ENCODE measurements around the gene UBALD2.
"Not testable (repeated sequence)": the region's sequence is repeated elsewhere in the genome, so short reads cannot be mapped to it uniquely, and the experiment has no call there.

The UBALD2 gene

DNA sequence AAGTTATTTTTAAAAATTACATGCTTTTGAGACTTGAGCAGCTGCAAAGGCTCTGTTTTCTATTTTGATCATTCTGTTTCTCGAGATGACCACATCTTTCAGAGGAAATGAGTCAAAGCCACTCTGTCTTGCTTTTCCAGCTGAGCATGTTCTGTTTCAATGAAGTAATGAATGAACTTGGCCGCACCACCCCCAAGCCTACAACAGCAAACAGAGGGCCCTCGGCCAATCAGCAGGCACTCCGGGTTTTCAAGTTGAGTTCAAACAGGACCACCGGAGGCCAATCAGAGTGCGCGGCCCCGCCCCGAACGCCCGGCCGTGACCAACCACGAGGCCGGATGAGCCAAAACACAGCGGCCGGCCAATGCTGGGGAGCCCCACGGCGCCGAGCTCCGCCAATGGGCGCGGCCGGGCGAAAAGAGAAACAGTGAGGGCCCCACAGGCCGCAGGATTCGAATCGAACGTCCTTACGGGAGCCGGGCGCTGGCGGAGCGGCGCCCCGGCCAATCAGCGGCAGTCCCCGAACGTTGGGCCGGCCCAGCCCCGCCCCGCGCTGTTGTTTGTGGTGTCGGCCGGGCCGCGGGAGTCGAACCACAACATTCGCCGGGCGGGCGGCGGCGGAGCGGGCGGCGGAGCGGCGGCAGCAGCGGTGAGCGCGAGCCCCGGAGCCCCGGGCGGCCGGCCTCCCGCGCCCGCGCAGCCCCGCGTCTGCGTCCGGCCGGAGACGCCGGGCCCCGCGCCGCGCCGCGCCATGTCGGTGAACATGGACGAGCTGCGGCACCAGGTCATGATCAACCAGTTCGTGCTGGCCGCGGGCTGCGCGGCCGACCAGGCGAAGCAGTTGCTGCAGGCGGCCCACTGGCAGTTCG lies at the start of gene UBALD2:
TSS of gene UBALD2 (plus strand) at position 594 of the 869 bp plus-strand sequence. CDS start at position 752, 158 bp downstream.
- DNase-seq: peak; percentile 97

DNA sequence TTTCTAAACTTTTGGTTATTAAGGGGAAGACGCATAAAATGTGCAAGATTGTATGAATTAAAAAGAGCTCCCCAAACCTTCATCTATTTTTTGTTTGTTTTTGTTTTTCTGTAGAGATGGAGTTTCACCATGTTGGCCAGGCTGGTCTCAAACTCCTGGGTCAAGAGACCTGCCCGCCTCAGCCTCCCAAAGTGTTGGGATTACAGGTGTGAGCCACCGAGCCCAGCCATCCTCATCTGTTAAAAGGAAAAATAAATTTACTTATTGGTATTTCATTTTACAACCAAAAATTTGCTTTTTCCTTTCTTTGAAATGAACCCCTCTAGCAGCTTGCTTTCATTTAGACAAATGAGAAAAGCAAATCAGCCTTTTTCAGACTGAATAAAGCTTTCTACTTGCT lies 48.1 kb upstream of the UBALD2 start:
- DNase-seq: no peak

DNA sequence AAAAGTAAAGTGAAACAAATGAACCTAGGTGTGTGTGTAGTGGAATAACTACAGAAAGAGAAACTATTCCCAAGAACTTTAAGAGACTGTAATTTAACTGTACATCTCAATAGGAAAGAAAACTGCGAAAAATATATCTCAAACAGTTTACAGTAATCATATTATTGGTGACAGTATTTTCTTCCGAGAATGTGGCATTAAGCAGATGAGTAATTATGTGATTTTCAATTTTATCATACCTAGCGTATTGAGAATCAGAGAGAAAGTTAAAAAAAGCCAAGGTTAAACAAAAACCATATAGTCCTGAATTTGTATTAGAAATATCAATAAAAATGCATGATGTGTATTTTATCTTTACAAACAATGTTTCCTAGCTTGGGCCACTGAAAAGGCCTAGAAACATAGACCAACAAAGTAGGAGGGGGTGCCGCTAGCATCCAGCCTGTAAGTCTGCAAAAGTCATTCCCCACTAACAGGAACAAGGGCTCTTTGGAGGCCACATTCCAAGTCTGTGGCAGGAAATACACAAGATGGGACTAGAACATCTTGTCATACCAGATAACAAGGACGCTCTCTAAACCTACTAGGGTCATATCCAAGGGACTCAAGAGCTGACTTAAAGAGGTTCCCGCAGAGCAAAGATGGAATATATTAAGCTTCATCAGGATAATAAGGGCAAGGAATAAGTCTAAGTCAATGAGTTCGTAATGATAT lies 45.3 kb upstream of the UBALD2 start:
- DNase-seq: no peak

DNA sequence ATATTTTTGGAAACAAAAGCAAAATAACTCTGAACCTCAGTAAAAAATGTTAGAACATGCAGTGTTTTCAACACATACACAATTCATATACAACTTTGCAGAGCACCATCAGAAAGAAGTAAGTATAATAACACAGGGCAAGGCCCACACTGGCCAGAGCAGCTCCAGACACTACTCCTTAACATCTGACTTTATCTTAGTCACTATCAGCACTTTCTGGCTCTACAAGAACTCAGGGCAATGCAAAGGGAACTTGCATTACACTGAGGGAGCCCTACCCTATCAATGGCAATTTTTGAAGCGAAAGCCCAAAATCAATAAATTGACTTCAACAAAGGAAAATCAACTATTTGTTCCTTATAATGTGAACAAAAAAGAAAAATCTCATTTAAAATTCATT lies 41.3 kb upstream of the UBALD2 start:
- DNase-seq: no peak

GRCh38 chr17:76225373-76226086 lies 39.6 kb upstream of the UBALD2 start:
- DNase-seq: peak; percentile 31

- not testable (repeated sequence) for DNase-seq
Observed at GRCh38 chr17:76226749-76227148, 38.4 kb upstream of the UBALD2 start.

DNA sequence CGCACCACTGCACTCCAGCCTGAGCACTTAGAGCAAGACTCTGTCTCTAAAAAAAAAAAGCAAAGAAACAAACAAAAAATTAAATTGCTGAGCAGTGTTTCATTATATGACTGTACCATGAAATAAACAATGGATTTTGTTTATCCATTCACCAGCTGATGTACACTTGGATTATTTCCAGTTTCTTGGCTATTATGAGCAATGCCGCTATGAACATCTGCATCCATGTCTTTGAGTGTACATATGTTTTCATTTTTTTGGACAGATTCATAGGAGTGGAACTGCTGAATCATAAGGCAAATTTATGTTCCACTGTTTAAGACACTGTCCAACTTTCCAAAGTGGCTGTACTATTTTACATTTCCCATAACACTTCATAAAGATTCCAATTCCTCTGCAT lies 32.8 kb upstream of the UBALD2 start:
- DNase-seq: no peak

DNA sequence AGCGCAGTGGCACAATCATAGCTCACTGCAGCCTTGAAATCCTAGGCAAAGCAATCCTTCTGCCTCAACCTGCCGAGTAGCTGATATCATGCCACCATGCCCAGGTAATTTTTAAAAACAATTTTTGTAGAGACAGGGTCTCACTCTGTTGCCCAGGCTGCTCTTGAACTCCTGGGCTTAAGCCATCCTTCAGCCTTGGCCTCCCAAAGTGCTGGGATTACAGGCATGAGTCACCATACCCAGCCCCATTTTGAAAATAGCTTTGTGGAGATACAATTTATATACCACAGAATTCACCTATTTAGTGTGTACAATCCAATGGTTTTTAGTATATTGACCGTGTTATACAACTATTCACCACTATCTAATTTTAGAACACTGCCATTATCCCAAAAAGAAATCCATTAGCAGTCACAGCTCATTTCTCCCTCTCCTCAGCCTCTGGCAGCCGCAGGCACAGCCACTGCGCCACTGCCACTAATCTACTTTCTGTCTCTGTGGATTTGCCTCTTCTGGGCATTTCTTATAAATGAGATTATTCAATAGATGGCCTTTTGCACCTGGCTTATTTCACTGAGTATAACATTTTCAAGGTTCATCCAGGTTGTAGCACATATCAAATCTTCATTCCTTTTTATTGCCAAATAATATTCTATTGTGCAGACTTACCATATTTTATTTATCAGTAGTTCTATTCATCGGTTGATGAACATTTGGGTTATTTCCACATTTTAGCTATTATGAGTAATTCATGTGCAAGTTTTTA lies 31.4 kb upstream of the UBALD2 start:
- no peak for DNase-seq

DNA sequence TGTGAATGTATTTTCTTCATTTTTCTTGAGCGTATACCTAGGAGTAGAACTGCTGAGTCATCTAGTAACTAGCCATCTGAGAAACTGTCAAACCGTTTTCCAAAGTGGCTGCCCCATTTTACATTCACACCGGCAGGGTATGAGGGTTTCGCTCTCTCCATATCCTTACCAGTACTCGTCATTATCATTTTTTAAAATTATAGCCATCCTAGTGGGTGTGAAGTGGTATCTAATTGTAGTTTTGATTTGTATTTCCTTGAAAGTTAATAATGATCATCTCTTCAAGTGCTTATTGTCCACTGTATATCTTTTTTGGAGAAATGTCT lies 30.8 kb upstream of the UBALD2 start:
- no peak for DNase-seq

DNA sequence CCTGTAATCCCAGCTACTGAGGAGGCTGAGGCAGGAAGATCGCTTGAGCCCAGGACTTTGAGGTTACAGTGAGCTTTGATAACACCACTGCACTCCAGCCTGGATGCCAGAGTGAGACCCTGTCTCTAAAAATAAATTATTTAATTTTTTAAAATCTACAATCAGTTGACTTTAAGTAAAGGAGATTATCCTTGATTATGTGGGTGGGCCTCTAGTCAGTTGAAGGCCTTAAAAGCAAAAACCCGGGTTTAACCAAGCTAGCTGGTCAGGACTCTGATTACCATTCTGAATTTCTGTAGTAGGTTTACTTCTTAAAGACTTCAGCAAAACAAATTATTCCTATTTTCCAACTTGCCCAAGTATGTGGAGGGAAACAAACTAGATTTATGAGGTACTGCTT lies 29.3 kb upstream of the UBALD2 start:
- DNase-seq: no peak

GRCh38 chr17:76236603-76237002 lies 28.5 kb upstream of the UBALD2 start:
- DNase-seq: no peak

GRCh38 chr17:76237859-76238313 lies 27.3 kb upstream of the UBALD2 start:
- DNase-seq: no peak

GRCh38 chr17:76238847-76239537 lies 26.2 kb upstream of the UBALD2 start:
- DNase-seq: no peak

DNA sequence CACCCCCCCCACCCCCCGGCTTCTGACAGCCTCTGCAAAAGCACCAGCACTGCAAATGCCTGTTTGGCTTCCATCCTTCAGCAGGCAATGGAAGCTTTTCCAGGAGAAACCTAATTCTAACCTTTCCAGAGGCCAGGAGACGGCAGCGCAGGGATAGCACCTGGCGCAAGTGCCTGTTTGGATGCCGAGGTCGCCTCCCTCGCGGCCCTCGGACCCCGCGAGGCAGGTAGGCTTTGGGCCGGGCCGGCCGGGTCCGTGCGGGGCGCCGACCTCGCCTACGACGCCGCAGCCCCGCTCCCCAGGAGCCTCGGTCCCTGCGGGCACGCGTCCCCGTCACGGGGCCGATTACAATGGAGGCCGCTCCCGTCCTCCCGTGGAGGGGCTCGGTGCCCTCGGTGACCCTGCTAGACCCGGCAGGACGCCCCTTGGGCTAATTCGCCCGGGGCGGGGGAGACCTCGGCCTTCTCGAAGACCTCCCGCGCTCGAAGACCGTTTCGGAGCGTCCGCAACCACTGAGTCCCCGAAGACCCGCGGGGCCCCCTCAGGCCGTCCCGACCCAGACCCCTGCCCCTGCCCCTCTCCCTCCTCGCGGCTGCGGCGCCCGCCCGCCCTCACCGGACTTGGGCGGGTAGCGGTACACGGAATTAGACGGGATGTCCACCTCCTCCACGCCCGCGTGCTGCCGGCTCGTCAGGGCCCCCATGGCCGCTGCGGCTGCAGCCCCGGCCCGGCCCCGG lies 25.4 kb upstream of the UBALD2 start:
- no peak for DNase-seq

- DNase-seq: peak; percentile 43
Observed at GRCh38 chr17:76240461-76241203, 24.5 kb upstream of the UBALD2 start, which contains the start of gene RNF157. Gene RNF157 (minus strand): TSS chr17:76240493. CDS start chr17:76240240, 253 bp downstream.

DNA sequence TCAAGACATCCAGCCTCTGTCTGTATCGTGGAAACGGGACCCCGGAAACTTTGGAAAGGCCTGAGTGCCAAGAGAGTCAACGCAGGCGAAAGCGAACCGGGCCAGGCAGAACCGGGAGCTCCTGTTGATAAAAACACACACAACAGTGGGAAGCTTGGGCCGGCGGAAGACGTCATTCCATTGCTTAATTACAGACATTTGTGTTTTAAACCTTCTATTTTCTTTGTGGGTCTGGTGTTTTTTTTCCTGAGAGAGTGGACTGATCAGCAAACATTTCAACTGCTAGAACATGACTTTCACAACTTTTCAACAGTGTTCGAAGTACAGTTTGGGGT lies 24.0 kb upstream of the UBALD2 start:
- no peak for DNase-seq

GRCh38 chr17:76241691-76242255 lies 23.4 kb upstream of the UBALD2 start:
- DNase-seq: no peak

DNA sequence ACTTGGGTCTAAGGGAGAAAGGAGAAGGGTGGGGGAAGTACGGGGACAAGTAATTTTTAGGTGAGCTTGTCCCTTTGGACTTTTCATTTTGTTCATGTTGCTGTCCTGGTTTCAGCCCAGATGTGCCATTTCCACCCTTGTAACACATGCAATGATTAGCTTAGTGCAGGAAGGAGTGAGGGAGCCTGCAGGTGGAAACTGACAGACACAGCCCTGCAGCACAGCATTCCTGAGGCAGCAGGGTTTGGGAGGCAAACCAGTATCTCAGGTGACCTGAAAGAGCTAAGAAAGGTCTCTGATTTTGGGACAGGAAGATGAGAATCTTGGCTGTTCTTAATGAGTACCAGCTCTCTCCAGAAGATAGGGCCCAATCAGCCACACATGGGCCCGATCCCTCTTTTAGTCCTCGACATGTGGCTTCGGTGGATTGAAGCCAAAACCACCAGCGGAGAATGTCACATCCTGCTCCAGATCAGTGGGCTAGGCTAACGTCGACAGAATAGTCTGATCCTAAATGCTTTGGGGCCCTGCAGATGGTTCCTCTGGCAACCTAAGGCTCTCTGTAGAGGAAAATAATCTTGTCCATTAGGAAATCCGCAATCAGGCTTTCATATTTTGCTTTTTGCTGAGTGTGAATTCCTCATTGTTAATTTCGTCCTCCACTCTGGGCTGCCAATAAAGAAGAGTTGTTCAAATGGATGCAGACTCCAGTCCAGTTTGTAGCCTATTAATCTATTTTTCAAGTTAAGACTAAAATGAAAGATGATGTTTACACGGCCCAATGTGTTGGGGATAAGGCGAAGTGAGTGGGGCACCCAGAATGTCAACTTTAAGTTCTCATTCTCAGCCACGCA lies 21.1 kb upstream of the UBALD2 start:
- DNase-seq: no peak

DNA sequence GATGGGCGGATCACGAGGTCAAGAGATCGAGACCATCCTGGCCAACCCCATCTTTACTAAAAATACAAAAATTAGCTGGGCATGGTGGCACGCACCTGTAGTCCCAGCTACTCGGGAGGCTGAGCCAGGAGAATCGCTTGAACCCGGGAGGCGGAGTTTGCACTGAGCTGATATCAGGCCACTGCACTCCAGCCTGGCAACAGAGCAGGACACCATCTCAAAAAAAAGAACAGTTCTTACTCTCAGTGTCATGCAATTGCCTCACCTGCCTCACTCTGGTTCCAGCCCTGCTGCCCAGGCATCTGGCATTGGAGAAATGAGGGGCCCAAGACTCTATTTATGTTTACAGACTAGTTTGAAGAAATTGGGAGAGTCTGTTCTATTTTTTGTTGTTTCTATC lies 20.4 kb upstream of the UBALD2 start:
- not testable (repeated sequence) for DNase-seq
